NCI-H128 (cell line): Measurements from ENCODE around the gene GALNT18.
A peak's percentile ranks its signal among the peaks of the same experiment; 100 is the strongest.

ENCODE experiments used
- DNase-seq: peaks from one replicate; lab custom pipeline; 2025; ENCODE audit not compliant: unreplicated experiment; lab: John Stamatoyannopoulos, UW

Gene GALNT18

GRCh38 chr11:11588891-11589290 is 32.9 kb downstream of the GALNT18 start:
- DNase-seq: no peak

DNA sequence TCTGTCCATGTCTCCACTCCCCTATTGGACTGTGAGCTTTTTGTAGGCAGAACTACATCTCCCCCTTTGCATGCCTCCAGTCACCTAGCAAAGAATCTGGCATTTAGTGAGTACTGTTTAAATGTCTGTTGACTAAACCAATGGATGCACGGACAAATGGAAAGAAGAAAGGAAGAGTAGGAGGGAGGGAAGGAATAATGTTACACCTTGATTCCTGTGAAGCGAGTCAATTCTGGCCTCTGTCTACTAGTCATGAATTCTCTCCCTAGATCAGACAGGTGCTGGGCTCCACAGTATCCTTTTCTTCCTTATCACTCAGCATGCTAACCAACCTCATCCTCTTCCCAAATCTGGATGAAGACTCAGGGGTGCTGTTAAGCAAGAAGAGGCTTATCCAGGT is 33.6 kb downstream of the GALNT18 start:
- DNase-seq: no peak

- no peak for DNase-seq
Observed at GRCh38 chr11:11587122-11587521, 34.7 kb downstream of the GALNT18 start.

GRCh38 chr11:11586465-11586864 is 35.3 kb downstream of the GALNT18 start:
- DNase-seq: no peak

- no peak for DNase-seq
Observed at GRCh38 chr11:11584937-11585336, 36.9 kb downstream of the GALNT18 start.

DNA sequence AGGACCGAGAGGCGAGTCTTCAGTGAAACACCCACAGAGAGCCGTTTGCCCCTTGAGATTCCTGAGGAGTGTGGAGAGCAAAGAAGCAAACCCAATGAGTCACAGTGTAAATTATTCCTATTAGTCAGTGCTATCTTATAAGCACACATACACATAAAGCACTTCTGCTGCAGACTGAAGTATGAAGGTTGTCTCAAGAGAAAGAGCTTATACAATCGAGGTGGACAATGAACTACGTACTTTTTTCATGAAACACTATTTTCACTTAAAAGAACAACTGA is 37.3 kb downstream of the GALNT18 start:
- DNase-seq: no peak

DNA sequence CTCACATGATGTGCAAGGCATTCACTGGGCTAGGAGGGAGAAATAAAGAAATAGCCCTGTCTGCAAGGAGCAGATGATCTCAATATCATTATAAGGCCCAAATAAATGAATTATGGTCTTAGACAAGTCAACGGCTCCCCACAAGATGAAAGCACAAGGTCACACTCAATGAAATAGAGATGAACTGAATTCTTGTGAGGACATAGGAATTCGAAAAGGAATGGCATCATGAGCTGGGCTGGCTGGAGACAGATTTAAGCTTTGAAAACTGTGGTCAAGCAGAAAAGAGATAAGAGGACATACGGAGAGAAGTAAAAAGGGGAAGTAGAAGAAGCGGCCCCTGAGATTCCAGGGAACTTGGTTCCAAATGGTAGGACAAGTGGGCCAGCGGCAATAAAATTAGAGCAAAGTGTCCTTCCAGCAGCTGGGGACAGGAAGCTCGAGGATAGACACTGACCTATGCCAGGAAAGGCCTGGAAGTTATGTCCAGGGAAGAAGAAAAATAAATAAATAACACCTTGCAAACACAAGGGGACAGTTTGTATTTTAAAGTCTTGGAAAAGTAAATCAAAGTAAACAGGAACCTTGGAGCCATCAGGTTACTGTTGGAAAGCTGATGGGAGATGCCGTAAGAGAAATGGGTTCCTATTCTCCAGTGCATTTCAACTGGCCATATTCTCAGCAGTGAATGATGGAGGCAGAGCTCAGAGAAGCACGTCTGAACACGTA is 37.8 kb downstream of the GALNT18 start:
- no peak for DNase-seq

DNA sequence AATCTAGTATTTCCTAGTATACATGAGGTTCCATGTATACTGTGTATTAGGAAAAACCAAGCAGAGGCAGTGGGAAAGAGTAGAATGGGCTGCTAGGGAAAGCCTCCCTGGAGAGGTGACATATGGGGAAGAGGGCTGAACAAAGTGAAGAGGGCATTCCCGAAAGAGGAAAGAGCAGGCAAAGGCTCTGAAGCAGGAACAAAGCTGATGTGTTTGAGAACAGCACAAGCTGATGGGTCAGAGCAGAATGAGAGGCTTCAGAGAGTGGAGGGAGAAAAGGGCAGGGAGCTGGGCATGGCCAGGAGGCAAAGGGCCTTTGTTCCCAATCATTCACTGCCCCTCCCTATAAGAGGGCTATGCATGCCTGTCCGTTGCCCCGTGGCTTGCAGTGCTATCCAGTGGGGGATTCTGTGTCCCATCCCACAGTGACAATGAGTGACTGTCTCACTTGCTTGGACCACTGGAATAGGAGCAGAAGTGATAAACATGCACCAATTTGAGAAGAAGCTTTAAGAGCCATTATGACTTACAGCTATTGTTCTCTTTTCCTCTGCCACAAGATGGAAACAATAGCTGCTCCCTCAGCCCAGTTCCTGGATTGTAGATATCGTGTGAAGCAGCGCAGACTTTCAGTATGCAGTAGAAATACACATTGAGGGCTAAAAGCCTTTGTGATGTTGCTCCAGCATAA is 39.6 kb downstream of the GALNT18 start:
- DNase-seq: no peak

DNA sequence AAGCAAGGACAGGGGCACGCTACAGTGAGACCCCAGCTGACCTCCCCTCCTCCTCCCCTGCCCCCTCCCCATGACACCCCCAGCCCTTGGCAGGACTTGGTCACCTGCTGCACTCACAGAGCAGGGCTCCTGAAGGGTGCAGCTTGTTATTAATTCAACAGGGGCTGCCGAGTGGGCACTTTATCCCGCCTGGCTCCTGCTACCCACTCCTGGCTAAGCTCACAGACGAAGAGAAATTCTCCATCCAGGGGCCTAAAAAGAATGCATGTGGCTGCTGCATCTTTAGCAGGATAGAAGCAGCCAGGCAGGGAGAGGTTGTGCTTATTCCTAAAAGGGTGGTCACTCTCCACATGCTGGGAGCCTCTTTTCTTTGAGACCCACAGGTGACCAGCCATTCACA is 40.3 kb downstream of the GALNT18 start:
- DNase-seq: no peak

- no peak for DNase-seq
Observed at GRCh38 chr11:11580841-11581411, 40.9 kb downstream of the GALNT18 start.

GRCh38 chr11:11580012-11580411 is 41.8 kb downstream of the GALNT18 start:
- DNase-seq: no peak

DNA sequence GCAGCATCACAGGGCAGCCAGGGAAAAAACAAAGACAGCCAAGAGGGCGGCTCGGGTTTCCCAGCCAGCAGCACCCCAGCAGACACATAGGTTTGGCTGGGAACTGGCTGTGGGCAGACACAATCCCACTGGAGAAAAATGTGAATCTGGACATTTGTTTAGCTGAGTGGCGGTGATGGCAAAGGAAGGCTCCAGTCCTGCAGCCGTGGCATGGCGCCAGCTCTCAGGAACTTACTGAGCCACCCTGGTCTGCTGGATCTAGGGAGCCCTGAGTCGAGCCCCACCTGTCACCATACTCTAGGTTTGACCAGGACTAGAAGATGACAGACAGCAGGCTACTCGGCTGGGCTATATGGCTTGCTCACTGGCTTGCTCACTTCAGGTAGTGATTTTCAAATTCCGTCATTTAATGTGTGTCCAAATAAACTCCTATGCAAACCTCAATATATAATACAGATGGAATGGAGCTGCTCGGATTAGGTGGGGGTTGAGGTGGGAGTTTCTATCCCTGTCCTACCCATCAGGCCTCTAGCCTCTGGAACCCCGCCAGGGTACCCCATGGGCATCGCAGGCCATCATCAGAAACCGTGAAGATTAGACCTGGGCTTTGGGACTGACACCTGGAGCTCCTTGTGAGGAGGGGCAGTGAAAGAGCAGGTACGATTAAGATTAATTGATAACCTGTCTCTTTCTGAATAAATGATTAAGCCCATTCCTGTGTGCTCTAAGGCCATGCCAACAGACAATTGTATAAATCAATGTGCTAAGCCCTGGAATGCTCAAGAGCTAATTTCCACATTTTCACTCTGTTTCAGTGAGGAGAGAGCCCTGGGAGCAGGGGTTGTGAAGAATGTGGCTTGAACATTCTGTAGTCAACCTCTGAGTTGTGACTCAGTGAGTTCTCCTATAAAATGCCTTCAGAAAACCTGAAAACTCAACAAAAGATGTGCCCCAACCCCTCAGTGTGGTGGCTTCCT is 42.5 kb downstream of the GALNT18 start:
- no peak for DNase-seq

GRCh38 chr11:11577932-11578911 is 43.6 kb downstream of the GALNT18 start:
- peak; percentile 81 for DNase-seq

DNA sequence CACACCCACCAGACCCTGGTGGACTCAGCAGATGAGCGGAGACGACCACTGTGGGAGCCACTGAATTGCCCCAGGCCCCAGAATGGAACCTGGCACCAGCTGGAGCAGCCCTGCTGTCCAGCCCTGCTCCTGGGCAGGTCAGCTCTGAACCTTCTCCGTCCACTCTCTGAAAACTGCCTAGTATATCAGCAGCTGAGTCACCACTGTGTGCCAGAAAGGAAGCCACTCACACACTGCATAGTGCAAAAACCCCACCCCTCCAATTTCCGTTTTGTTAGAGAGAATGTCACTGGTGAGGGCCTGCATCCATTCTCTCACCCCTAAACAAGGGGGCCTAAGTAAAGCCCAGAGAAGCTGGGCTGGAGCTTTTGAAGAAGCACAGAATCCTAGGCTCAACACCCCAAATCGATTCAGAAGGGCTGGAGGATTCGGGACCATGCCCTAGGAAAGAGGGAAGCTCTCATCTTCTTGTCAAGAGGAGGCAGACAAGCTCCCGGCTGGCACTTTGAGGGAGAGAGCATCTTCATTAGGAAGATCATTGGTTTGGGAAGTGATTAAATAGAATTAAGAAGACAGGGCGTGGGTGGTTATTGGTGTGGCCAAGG is 44.5 kb downstream of the GALNT18 start:
- no peak for DNase-seq

GRCh38 chr11:11574373-11575287 is 47.2 kb downstream of the GALNT18 start:
- DNase-seq: no peak

- no peak for DNase-seq
Observed at GRCh38 chr11:11572386-11572785, 49.4 kb downstream of the GALNT18 start.

DNA sequence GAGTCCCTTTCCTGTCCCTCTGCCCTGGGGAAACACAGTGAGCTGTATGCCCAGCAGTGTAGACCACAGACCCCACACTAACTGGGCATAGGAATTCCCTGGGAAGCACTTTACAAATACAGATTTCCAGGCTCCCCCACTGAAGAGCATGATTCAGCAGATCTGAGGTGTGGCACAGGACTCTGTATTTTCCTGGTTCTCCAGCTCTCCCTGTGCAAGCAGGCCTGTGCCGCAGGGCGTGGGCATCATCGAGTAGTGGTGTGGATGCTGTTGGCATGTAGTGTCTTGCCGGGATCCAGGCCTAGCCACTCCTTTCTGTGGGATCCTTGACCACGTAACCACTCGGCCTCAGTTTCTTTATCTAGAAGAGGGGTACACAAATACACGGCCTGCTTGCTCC is 49.9 kb downstream of the GALNT18 start:
- DNase-seq: no peak

DNA sequence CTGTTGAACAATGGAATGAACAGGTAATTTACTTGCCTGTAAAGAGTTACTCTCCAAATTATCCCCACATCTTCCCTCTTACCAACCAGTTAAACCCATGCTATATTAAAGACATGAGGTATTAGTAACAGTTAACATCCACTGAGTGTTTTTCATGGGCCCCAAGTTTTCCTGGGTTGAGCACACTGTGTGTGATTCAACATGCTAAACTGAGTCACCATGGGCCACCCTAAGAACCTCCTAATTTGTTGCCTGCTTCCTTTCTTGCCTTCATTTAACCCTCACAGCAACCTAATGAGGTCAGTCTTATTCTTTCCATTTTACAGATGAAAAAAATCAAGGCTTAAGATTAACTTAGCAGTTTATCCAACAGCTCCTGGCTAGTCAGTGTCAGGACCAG is 51.0 kb downstream of the GALNT18 start:
- no peak for DNase-seq
